H1 (cell line): Measurements from ENCODE around the gene INHA. TPM values are rescaled to one million over a fixed set of nuclear protein-coding genes. Genes with fewer than 3 reads are reported as not detected.

Experiments used
- CBX8 ChIP-seq: fragments of 300-800, 300-1000 bp; sonication (generic); IDR thresholded peaks from 2 replicates; pipeline ENCODE4 v1.7.1; 2016; ENCODE audit warnings: low read depth, low read length, borderline replicate concordance
- CHD1 ChIP-seq: IDR thresholded peaks from 2 replicates; pipeline ENCODE4 v1.6.1; 2012; ENCODE audit warnings: low read depth, low read length, improper control_type of control experiment
- JUN ChIP-seq: IDR thresholded peaks from 2 replicates; pipeline ENCODE4 v1.6.1; 2011; ENCODE audit warnings: low read depth, mild to moderate bottlenecking, improper control_type of control experiment, low read length
- KDM1A ChIP-seq: fragments of 200-600, 300-600 bp; sonication (generic); IDR thresholded peaks from 2 replicates; pipeline ENCODE4 v1.7.1; 2016; ENCODE audit warnings: mild to moderate bottlenecking, low read length, borderline replicate concordance
- SP1 ChIP-seq: IDR thresholded peaks from 2 replicates; pipeline ENCODE4 v1.6.1; 2011; ENCODE audit warnings: low read depth, low read length
- SP2 ChIP-seq: IDR thresholded peaks from 2 replicates; pipeline ENCODE4 v1.6.1; 2012; ENCODE audit warnings: mild to moderate bottlenecking, low read length, inconsistent platforms
- polyA plus RNA-seq, 7 experiments: library from polyadenylated mRNA; depleted of rRNA in 3 of 7; stranded (reverse) in 5 of 7; unstranded in 2 of 7; fragments of >200 nt in 5 of 7; fragments of 200-250 nt in 2 of 7; gene quantifications; 1 replicate in 5 of 7; 2 replicates in 1 of 7; 4 replicates in 1 of 7; pipeline versions ENCODE4 v1.2.1 to v1.2.3, GENCODE V29; 2011 to 2013; ENCODE audit warnings: missing spikeins in 2 of 7, mixed read lengths in 2 of 7
- total RNA-seq: library from RNA; stranded (reverse); fragmentation: NEBNext Ultra II Directional; extraction: Animal tissue kit (Norgen Biotek cat#: 25700); gene quantifications from 2 replicates; pipeline ENCODE4 v1.2.1, GENCODE V29; 2021
- TF ChIP-seq, protein P1 (sequence below): fragments of 300-600 bp; sonication (generic); IDR thresholded peaks from 2 replicates; pipeline ENCODE4 v1.7.1; 2012; ENCODE audit warnings: low read length, moderate library complexity, mild to moderate bottlenecking, inconsistent platforms; ENCODE audit not compliant: insufficient replicate concordance
- TF ChIP-seq, protein P2 (sequence below): IDR thresholded peaks from 2 replicates; pipeline ENCODE4 v1.6.1; 2011; ENCODE audit warnings: low read depth, mild to moderate bottlenecking, low read length; ENCODE audit not compliant: insufficient read depth

INHA gene
- total and polyA plus RNA-seq, 2 of the 8 experiments (the other 6 are each of a cell fraction or from before 2014, with no cell fraction given) = 0.65 to 2.7 TPM

DNA sequence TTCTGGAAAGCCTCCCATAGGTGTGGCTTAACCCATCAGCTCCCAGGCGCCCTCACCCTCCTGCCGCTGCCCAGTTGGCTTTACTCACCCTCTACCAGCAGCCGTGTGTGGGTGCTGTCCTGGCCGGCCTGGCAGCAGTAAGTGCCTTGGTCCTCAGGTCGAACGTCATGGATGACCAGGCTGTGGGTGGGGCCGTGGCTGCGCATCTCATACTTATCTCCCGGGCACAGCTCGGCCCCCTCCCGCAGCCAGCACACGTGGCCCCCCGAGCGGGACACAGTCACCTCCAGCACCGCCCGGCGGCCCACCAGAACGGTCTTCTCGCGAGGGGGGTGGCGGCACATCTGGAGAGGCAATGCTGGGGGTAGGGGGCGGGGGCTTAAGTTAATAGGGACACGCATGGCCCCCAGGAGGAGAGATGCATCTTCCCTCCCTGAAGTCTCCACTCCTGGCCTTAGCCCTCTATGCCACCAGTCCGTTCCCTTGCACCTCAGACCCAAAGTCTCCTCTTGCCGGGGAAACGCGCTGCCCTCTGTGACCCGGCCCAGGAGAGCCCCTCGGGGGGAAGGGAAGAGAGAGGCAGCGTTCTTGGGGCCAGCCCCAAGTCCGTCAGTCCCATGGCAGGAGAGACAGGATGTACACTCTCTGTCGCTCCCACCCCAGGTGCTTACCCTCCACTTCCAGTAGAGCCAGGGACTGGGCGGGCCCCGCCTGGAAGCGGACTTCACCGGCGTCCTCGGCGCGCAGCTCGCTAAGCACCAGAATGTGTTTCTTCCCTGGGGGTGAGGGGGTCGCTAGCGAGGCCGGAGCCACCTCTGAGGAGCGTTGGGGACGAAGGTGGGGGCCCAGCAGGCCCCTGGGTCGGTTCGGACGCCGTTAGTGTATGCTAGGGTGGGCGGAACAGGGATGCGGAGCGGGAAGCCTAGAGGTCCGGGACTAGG is 20.4 kb upstream of the INHA start (continued):
- TF ChIP-seq, protein P1, sequence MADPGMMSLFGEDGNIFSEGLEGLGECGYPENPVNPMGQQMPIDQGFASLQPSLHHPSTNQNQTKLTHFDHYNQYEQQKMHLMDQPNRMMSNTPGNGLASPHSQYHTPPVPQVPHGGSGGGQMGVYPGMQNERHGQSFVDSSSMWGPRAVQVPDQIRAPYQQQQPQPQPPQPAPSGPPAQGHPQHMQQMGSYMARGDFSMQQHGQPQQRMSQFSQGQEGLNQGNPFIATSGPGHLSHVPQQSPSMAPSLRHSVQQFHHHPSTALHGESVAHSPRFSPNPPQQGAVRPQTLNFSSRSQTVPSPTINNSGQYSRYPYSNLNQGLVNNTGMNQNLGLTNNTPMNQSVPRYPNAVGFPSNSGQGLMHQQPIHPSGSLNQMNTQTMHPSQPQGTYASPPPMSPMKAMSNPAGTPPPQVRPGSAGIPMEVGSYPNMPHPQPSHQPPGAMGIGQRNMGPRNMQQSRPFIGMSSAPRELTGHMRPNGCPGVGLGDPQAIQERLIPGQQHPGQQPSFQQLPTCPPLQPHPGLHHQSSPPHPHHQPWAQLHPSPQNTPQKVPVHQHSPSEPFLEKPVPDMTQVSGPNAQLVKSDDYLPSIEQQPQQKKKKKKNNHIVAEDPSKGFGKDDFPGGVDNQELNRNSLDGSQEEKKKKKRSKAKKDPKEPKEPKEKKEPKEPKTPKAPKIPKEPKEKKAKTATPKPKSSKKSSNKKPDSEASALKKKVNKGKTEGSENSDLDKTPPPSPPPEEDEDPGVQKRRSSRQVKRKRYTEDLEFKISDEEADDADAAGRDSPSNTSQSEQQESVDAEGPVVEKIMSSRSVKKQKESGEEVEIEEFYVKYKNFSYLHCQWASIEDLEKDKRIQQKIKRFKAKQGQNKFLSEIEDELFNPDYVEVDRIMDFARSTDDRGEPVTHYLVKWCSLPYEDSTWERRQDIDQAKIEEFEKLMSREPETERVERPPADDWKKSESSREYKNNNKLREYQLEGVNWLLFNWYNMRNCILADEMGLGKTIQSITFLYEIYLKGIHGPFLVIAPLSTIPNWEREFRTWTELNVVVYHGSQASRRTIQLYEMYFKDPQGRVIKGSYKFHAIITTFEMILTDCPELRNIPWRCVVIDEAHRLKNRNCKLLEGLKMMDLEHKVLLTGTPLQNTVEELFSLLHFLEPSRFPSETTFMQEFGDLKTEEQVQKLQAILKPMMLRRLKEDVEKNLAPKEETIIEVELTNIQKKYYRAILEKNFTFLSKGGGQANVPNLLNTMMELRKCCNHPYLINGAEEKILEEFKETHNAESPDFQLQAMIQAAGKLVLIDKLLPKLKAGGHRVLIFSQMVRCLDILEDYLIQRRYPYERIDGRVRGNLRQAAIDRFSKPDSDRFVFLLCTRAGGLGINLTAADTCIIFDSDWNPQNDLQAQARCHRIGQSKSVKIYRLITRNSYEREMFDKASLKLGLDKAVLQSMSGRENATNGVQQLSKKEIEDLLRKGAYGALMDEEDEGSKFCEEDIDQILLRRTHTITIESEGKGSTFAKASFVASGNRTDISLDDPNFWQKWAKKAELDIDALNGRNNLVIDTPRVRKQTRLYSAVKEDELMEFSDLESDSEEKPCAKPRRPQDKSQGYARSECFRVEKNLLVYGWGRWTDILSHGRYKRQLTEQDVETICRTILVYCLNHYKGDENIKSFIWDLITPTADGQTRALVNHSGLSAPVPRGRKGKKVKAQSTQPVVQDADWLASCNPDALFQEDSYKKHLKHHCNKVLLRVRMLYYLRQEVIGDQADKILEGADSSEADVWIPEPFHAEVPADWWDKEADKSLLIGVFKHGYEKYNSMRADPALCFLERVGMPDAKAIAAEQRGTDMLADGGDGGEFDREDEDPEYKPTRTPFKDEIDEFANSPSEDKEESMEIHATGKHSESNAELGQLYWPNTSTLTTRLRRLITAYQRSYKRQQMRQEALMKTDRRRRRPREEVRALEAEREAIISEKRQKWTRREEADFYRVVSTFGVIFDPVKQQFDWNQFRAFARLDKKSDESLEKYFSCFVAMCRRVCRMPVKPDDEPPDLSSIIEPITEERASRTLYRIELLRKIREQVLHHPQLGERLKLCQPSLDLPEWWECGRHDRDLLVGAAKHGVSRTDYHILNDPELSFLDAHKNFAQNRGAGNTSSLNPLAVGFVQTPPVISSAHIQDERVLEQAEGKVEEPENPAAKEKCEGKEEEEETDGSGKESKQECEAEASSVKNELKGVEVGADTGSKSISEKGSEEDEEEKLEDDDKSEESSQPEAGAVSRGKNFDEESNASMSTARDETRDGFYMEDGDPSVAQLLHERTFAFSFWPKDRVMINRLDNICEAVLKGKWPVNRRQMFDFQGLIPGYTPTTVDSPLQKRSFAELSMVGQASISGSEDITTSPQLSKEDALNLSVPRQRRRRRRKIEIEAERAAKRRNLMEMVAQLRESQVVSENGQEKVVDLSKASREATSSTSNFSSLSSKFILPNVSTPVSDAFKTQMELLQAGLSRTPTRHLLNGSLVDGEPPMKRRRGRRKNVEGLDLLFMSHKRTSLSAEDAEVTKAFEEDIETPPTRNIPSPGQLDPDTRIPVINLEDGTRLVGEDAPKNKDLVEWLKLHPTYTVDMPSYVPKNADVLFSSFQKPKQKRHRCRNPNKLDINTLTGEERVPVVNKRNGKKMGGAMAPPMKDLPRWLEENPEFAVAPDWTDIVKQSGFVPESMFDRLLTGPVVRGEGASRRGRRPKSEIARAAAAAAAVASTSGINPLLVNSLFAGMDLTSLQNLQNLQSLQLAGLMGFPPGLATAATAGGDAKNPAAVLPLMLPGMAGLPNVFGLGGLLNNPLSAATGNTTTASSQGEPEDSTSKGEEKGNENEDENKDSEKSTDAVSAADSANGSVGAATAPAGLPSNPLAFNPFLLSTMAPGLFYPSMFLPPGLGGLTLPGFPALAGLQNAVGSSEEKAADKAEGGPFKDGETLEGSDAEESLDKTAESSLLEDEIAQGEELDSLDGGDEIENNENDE = no peak
- TF ChIP-seq KDM1A = no peak
- no peak for TF ChIP-seq SP2
- TF ChIP-seq, protein P2, sequence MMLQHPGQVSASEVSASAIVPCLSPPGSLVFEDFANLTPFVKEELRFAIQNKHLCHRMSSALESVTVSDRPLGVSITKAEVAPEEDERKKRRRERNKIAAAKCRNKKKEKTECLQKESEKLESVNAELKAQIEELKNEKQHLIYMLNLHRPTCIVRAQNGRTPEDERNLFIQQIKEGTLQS = no peak
- TF ChIP-seq JUN = no peak
- TF ChIP-seq CHD1 = no peak
- TF ChIP-seq SP1 = no peak
- TF ChIP-seq CBX8 = no peak
